ENCODE data around the gene GASK1A. TPM values are rescaled to one million over a fixed set of nuclear protein-coding genes. Genes with fewer than 3 reads are reported as not detected.

Gene GASK1A
- total and polyA plus RNA-seq, 2 experiments from 2014 or later = 2.6 to 11.1 TPM

DNA sequence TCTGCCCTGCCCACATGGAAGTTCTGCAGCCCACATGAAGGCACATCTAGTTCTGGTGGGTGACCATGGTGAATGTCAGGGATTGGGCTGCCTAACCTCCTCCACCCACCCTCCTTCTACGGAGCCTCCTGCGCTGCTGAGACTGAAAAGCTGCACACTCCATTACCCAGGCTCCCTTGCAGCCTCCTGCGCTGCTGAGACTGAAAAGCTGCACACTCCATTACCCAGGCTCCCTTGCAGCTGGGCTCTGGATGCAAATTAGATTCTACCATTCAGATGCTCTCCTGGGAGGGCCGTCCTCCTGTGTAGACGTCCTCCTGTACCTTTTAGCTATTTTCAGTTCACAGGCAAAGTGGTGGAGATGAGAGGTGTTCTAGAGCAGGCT, 94.7 kb downstream of the GASK1A start (continued):
- TF ChIP-seq, protein P1, sequence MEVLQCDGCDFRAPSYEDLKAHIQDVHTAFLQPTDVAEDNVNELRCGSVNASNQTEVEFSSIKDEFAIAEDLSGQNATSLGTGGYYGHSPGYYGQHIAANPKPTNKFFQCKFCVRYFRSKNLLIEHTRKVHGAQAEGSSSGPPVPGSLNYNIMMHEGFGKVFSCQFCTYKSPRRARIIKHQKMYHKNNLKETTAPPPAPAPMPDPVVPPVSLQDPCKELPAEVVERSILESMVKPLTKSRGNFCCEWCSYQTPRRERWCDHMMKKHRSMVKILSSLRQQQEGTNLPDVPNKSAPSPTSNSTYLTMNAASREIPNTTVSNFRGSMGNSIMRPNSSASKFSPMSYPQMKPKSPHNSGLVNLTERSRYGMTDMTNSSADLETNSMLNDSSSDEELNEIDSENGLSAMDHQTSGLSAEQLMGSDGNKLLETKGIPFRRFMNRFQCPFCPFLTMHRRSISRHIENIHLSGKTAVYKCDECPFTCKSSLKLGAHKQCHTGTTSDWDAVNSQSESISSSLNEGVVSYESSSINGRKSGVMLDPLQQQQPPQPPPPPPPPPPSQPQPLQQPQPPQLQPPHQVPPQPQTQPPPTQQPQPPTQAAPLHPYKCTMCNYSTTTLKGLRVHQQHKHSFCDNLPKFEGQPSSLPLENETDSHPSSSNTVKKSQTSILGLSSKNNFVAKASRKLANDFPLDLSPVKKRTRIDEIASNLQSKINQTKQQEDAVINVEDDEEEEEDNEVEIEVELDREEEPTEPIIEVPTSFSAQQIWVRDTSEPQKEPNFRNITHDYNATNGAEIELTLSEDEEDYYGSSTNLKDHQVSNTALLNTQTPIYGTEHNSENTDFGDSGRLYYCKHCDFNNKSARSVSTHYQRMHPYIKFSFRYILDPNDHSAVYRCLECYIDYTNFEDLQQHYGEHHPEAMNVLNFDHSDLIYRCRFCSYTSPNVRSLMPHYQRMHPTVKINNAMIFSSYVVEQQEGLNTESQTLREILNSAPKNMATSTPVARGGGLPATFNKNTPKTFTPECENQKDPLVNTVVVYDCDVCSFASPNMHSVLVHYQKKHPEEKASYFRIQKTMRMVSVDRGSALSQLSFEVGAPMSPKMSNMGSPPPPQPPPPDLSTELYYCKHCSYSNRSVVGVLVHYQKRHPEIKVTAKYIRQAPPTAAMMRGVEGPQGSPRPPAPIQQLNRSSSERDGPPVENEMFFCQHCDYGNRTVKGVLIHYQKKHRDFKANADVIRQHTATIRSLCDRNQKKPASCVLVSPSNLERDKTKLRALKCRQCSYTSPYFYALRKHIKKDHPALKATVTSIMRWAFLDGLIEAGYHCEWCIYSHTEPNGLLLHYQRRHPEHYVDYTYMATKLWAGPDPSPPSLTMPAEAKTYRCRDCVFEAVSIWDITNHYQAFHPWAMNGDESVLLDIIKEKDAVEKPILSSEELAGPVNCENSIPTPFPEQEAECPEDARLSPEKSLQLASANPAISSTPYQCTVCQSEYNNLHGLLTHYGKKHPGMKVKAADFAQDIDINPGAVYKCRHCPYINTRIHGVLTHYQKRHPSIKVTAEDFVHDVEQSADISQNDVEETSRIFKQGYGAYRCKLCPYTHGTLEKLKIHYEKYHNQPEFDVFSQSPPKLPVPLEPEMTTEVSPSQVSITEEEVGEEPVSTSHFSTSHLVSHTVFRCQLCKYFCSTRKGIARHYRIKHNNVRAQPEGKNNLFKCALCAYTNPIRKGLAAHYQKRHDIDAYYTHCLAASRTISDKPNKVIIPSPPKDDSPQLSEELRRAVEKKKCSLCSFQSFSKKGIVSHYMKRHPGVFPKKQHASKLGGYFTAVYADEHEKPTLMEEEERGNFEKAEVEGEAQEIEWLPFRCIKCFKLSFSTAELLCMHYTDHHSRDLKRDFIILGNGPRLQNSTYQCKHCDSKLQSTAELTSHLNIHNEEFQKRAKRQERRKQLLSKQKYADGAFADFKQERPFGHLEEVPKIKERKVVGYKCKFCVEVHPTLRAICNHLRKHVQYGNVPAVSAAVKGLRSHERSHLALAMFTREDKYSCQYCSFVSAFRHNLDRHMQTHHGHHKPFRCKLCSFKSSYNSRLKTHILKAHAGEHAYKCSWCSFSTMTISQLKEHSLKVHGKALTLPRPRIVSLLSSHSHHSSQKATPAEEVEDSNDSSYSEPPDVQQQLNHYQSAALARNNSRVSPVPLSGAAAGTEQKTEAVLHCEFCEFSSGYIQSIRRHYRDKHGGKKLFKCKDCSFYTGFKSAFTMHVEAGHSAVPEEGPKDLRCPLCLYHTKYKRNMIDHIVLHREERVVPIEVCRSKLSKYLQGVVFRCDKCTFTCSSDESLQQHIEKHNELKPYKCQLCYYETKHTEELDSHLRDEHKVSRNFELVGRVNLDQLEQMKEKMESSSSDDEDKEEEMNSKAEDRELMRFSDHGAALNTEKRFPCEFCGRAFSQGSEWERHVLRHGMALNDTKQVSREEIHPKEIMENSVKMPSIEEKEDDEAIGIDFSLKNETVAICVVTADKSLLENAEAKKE (CRISPR knock-in tag; IDR thresholded peaks at IDR 0.05) = no peak
- TF ChIP-seq NANOG (IDR thresholded peaks at IDR 0.05; ENCODE audit: borderline replicate concordance) = no peak

DNA sequence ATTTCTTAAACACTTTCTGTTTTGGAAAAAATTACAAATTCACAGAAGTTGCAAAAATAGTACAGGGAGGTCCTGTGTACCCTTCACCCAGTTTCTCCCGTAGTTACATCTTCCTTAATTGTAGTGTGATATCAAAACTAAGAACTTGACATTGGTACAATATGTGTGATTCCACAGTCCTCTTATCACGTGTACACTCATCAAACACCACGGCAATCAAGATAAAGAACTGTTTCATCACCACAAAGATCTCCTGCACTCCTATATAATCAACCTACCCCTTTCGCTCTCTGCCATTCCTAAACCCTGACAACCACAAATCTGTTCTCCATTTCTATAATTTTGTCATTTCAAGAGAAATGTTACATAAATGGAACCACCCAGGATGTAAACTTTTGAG, 95.4 kb downstream of the GASK1A start:
- Histone ChIP-seq H3K36me3 (ENCODE audit: insufficient read depth) (no peaks in the 10 kb centered on the region), H3K4me2 (no peak overlapping the region), H3K4me1 (ENCODE audit: insufficient read depth) (no peaks in the 10 kb centered on the region), H3F3A (replicated peaks; ENCODE audit: low read depth) (no peaks in the 10 kb centered on the region), H4K20me1 (replicated peaks; ENCODE audit: insufficient read depth) (no peaks in the 10 kb centered on the region), H3K4me3 (no peak overlapping the region), H2AFZ (no peak overlapping the region), H3K9me2 (ENCODE audit: insufficient read depth) (peaks cover 8% of the 10 kb centered on the region; the same call in 1 of the 2 replicates), H3K27ac (ENCODE audit: low read depth) (no peak overlapping the region), H3K79me2 (replicated peaks; ENCODE audit: insufficient read depth) (no peaks in the 10 kb centered on the region), H3K27me3 (ENCODE audit: insufficient read depth) (no peaks in the 10 kb centered on the region)
- Mint-ChIP-seq H3K36me3 (ENCODE audit: low read depth) (peaks cover 12% of the 10 kb centered on the region), H3K27ac (no peak overlapping the region), H3K27me3 (ENCODE audit: insufficient read depth, low read depth, poor library complexity) (peaks cover 4% of the 10 kb centered on the region), H3K4me1 (no peaks in the 10 kb centered on the region), H3K4me3 (no peak overlapping the region), H3K9me3 (peaks cover 5% of the 10 kb centered on the region; the same call in 2 of the 3 replicates)
- DNase-seq (ENCODE audit: low spot score) (no peak), ATAC-seq (no peak)
- TF ChIP-seq EZH2phosphoT487 (IDR thresholded peaks at IDR 0.05; ENCODE audit: unreplicated experiment) (no peak), ZNF114 (CRISPR knock-in tag; IDR thresholded peaks at IDR 0.05) (no peak), NANOG (IDR thresholded peaks at IDR 0.05; ENCODE audit: borderline replicate concordance) (no peak), CREB1 (CRISPR knock-in tag; IDR thresholded peaks at IDR 0.05; ENCODE audit: low read depth) (no peak)
- TF ChIP-seq, protein P1 (CRISPR knock-in tag; IDR thresholded peaks at IDR 0.05) = no peak
- TF ChIP-seq, protein P2, sequence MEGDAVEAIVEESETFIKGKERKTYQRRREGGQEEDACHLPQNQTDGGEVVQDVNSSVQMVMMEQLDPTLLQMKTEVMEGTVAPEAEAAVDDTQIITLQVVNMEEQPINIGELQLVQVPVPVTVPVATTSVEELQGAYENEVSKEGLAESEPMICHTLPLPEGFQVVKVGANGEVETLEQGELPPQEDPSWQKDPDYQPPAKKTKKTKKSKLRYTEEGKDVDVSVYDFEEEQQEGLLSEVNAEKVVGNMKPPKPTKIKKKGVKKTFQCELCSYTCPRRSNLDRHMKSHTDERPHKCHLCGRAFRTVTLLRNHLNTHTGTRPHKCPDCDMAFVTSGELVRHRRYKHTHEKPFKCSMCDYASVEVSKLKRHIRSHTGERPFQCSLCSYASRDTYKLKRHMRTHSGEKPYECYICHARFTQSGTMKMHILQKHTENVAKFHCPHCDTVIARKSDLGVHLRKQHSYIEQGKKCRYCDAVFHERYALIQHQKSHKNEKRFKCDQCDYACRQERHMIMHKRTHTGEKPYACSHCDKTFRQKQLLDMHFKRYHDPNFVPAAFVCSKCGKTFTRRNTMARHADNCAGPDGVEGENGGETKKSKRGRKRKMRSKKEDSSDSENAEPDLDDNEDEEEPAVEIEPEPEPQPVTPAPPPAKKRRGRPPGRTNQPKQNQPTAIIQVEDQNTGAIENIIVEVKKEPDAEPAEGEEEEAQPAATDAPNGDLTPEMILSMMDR (conservative IDR thresholded peaks at IDR 0.05; ENCODE audit: low read depth in 2 of 2) = no peak

All from GM23338 (cell line).